HEK293 (cell line): ENCODE measurements around the gene BIRC7.

Experiments used
- CTCF ChIA-PET: fragments of 350-600 bp; formaldehyde crosslinking; extraction: SDS; loops from one replicate; lab custom pipeline; 2021; ENCODE audit warnings: antibody characterized with exemption; lab: Yijun Ruan, JAX
- POLR2A ChIA-PET: fragments of 300-600 bp; formaldehyde crosslinking; extraction: SDS; loops from one replicate; lab custom pipeline; 2020; ENCODE audit warnings: antibody characterized with exemption, inconsistent platforms; lab: Yijun Ruan, JAX
- H3K27ac ChIP-seq: fragments of 200-500 bp; sonication (Bioruptor generic); 2 replicates; pipeline ENCODE4 v1.5.1; 2014; ENCODE audit warnings: low read depth, low read length, control low read depth, inconsistent platforms; ENCODE audit errors: extremely low read depth
- H3K36me3 ChIP-seq, 2 experiments: fragments of 200-500 bp in 1 of 2; sonication (Bioruptor generic) in 1 of 2; 1 replicate in 1 of 2; 2 replicates in 1 of 2; pipeline ENCODE4 v1.5.1; 2014 to 2017; ENCODE audit warnings: inconsistent platforms in 2 of 2, low read length in 2 of 2; ENCODE audit not compliant: control insufficient read depth in 2 of 2, insufficient read depth in 1 of 2
- H3K4me1 ChIP-seq: fragments of 200-500 bp; sonication (Bioruptor generic); 2 replicates; pipeline ENCODE4 v1.5.1; 2014; ENCODE audit warnings: mild to moderate bottlenecking, low read length, inconsistent platforms; ENCODE audit not compliant: control insufficient read depth, insufficient read depth
- H3K4me3 ChIP-seq: 2 replicates; pipeline ENCODE4 v1.5.1; 2011; ENCODE audit warnings: low read depth, mild to moderate bottlenecking, control low read depth, low read length, moderate library complexity
- H3K9me3 ChIP-seq: fragments of 200-500 bp; sonication (Bioruptor generic); 2 replicates; pipeline ENCODE4 v1.5.1; 2014; ENCODE audit warnings: low read depth, low read length, inconsistent platforms; ENCODE audit not compliant: control insufficient read depth, insufficient read depth
- BCL11A ChIP-seq: fragments of 450-650 bp; formaldehyde crosslinking; IDR thresholded peaks from 2 replicates; pipeline ENCODE4 v1.5.1; 2016; ENCODE audit warnings: low read depth, missing biosample characterization, missing genetic modification characterization
- SALL2 ChIP-seq: fragments of 450-650 bp; formaldehyde crosslinking; IDR thresholded peaks from 2 replicates; pipeline ENCODE4 v1.5.0; 2017; ENCODE audit warnings: missing biosample characterization, mild to moderate bottlenecking, missing genetic modification characterization, borderline replicate concordance
- SCRT2 ChIP-seq: fragments of 450-650 bp; formaldehyde crosslinking; IDR thresholded peaks from 2 replicates; pipeline ENCODE4 v1.5.1; 2016; ENCODE audit warnings: missing biosample characterization, missing genetic modification characterization
- SETDB1 ChIP-seq: IDR thresholded peaks from one replicate; pipeline ENCODE4 v1.6.1; 2017; ENCODE audit warnings: mild to moderate bottlenecking, low read length, moderate library complexity, mixed read lengths; ENCODE audit not compliant: insufficient read length
- ZFP37 ChIP-seq: fragments of 450-650 bp; formaldehyde crosslinking; IDR thresholded peaks from 2 replicates; pipeline ENCODE4 v1.5.1; 2016; ENCODE audit warnings: missing biosample characterization, missing genetic modification characterization
- ZFP69B ChIP-seq: fragments of 450-650 bp; formaldehyde crosslinking; IDR thresholded peaks from 2 replicates; pipeline ENCODE4 v1.5.1; 2016; ENCODE audit warnings: missing biosample characterization, missing genetic modification characterization
- ZNF140 ChIP-seq: fragments of 450-650 bp; formaldehyde crosslinking; IDR thresholded peaks from 2 replicates; pipeline ENCODE4 v1.5.1; 2016; ENCODE audit warnings: missing biosample characterization, missing genetic modification characterization
- ZNF16 ChIP-seq: fragments of 450-650 bp; formaldehyde crosslinking; IDR thresholded peaks from 2 replicates; pipeline ENCODE4 v1.5.1; 2016; ENCODE audit warnings: low read depth, missing biosample characterization, missing genetic modification characterization
- ZNF184 ChIP-seq: fragments of 450-650 bp; IDR thresholded peaks from 2 replicates; pipeline ENCODE4 v1.5.1; 2018; ENCODE audit warnings: missing biosample characterization, mild to moderate bottlenecking, missing genetic modification characterization
- ZNF239 ChIP-seq: fragments of 450-650 bp; formaldehyde crosslinking; IDR thresholded peaks from 2 replicates; pipeline ENCODE4 v1.5.1; 2016; ENCODE audit warnings: missing biosample characterization, missing genetic modification characterization
- ZNF521 ChIP-seq: fragments of 450-650 bp; formaldehyde crosslinking; IDR thresholded peaks from 2 replicates; pipeline ENCODE4 v1.5.1; 2017; ENCODE audit warnings: missing biosample characterization, mild to moderate bottlenecking, missing genetic modification characterization
- ZNF623 ChIP-seq: fragments of 450-650 bp; formaldehyde crosslinking; IDR thresholded peaks from 2 replicates; pipeline ENCODE4 v1.5.1; 2016; ENCODE audit warnings: missing biosample characterization, missing genetic modification characterization
- ZNF664 ChIP-seq: fragments of 450-650 bp; formaldehyde crosslinking; IDR thresholded peaks from 2 replicates; pipeline ENCODE4 v1.5.1; 2016; ENCODE audit warnings: missing biosample characterization, missing genetic modification characterization
- ZNF830 ChIP-seq: fragments of 450-650 bp; IDR thresholded peaks from 2 replicates; pipeline ENCODE4 v1.5.0; 2018; ENCODE audit warnings: missing biosample characterization, missing genetic modification characterization, low read depth, mild to moderate bottlenecking, moderate library complexity
- TF ChIP-seq, protein P1 (sequence below): IDR thresholded peaks from 2 replicates; pipeline ENCODE4 v1.6.1; 2011; ENCODE audit warnings: mild to moderate bottlenecking, low read depth, low read length, borderline replicate concordance
- TF ChIP-seq, protein P2 (sequence below): fragments of 450-650 bp; formaldehyde crosslinking; IDR thresholded peaks from 2 replicates; pipeline ENCODE4 v1.5.1; 2016; ENCODE audit warnings: missing biosample characterization, missing genetic modification characterization, low read depth
- TF ChIP-seq, protein P3 (sequence below): fragments of 450-650 bp; formaldehyde crosslinking; IDR thresholded peaks from 2 replicates; pipeline ENCODE4 v1.5.0; 2017; ENCODE audit warnings: missing biosample characterization, missing genetic modification characterization, borderline replicate concordance
- TF ChIP-seq, protein P4 (sequence below): fragments of 450-650 bp; formaldehyde crosslinking; IDR thresholded peaks from 2 replicates; pipeline ENCODE4 v1.5.1; 2017; ENCODE audit warnings: missing biosample characterization, missing genetic modification characterization
- TF ChIP-seq, protein P5 (sequence below): fragments of 450-650 bp; formaldehyde crosslinking; IDR thresholded peaks from 2 replicates; pipeline ENCODE4 v1.5.1; 2016; ENCODE audit warnings: missing biosample characterization, missing genetic modification characterization

BIRC7 gene

GRCh38 chr20:63257629-63258028, 21.9 kb downstream of the BIRC7 start:
- CTCF ChIA-PET = no interaction called here
- Histone ChIP-seq H3K4me1 (no peaks in the 10 kb centered on the region), H3K9me3 (no peaks in the 10 kb centered on the region), H3K36me3 (no peaks in the 10 kb centered on the region)
- TF ChIP-seq, protein P1, sequence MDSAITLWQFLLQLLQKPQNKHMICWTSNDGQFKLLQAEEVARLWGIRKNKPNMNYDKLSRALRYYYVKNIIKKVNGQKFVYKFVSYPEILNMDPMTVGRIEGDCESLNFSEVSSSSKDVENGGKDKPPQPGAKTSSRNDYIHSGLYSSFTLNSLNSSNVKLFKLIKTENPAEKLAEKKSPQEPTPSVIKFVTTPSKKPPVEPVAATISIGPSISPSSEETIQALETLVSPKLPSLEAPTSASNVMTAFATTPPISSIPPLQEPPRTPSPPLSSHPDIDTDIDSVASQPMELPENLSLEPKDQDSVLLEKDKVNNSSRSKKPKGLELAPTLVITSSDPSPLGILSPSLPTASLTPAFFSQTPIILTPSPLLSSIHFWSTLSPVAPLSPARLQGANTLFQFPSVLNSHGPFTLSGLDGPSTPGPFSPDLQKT = no peak
- TF ChIP-seq SETDB1 = no peak
- TF ChIP-seq, protein P2, sequence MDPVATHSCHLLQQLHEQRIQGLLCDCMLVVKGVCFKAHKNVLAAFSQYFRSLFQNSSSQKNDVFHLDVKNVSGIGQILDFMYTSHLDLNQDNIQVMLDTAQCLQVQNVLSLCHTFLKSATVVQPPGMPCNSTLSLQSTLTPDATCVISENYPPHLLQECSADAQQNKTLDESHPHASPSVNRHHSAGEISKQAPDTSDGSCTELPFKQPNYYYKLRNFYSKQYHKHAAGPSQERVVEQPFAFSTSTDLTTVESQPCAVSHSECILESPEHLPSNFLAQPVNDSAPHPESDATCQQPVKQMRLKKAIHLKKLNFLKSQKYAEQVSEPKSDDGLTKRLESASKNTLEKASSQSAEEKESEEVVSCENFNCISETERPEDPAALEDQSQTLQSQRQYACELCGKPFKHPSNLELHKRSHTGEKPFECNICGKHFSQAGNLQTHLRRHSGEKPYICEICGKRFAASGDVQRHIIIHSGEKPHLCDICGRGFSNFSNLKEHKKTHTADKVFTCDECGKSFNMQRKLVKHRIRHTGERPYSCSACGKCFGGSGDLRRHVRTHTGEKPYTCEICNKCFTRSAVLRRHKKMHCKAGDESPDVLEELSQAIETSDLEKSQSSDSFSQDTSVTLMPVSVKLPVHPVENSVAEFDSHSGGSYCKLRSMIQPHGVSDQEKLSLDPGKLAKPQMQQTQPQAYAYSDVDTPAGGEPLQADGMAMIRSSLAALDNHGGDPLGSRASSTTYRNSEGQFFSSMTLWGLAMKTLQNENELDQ = no peak
- no peak for TF ChIP-seq ZNF830 (tag by site-specific recombination)
- TF ChIP-seq ZNF521 (tag by site-specific recombination) = no peak
- no peak for TF ChIP-seq ZFP37 (tag by site-specific recombination)
- TF ChIP-seq, protein P3, sequence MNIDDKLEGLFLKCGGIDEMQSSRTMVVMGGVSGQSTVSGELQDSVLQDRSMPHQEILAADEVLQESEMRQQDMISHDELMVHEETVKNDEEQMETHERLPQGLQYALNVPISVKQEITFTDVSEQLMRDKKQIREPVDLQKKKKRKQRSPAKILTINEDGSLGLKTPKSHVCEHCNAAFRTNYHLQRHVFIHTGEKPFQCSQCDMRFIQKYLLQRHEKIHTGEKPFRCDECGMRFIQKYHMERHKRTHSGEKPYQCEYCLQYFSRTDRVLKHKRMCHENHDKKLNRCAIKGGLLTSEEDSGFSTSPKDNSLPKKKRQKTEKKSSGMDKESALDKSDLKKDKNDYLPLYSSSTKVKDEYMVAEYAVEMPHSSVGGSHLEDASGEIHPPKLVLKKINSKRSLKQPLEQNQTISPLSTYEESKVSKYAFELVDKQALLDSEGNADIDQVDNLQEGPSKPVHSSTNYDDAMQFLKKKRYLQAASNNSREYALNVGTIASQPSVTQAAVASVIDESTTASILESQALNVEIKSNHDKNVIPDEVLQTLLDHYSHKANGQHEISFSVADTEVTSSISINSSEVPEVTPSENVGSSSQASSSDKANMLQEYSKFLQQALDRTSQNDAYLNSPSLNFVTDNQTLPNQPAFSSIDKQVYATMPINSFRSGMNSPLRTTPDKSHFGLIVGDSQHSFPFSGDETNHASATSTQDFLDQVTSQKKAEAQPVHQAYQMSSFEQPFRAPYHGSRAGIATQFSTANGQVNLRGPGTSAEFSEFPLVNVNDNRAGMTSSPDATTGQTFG (tag by site-specific recombination) = no peak
- no peak for TF ChIP-seq ZNF140 (tag by site-specific recombination)
- TF ChIP-seq ZNF16 = no peak
- TF ChIP-seq, protein P4, sequence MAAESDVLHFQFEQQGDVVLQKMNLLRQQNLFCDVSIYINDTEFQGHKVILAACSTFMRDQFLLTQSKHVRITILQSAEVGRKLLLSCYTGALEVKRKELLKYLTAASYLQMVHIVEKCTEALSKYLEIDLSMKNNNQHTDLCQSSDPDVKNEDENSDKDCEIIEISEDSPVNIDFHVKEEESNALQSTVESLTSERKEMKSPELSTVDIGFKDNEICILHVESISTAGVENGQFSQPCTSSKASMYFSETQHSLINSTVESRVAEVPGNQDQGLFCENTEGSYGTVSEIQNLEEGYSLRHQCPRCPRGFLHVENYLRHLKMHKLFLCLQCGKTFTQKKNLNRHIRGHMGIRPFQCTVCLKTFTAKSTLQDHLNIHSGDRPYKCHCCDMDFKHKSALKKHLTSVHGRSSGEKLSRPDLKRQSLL (tag by site-specific recombination) = no peak
- no peak for TF ChIP-seq BCL11A (tag by site-specific recombination)
- no peak for TF ChIP-seq ZNF239
- TF ChIP-seq ZNF184 (tag by site-specific recombination) = no peak
- TF ChIP-seq, protein P5, sequence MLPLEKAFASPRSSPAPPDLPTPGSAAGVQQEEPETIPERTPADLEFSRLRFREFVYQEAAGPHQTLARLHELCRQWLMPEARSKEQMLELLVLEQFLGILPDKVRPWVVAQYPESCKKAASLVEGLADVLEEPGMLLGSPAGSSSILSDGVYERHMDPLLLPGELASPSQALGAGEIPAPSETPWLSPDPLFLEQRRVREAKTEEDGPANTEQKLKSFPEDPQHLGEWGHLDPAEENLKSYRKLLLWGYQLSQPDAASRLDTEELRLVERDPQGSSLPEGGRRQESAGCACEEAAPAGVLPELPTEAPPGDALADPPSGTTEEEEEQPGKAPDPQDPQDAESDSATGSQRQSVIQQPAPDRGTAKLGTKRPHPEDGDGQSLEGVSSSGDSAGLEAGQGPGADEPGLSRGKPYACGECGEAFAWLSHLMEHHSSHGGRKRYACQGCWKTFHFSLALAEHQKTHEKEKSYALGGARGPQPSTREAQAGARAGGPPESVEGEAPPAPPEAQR = no peak
- TF ChIP-seq ZFP69B = no peak
- TF ChIP-seq SCRT2 (tag by site-specific recombination) = no peak
- no peak for TF ChIP-seq ZNF664 (tag by site-specific recombination)
- TF ChIP-seq ZNF623 = no peak
- no peak for TF ChIP-seq SALL2 (tag by site-specific recombination)
- TF ChIP-seq, all 188 proteins: peak for 0
- POLR2A ChIA-PET = no interaction called here
- Histone ChIP-seq H3K4me3 (no peak overlapping the region), H3K27ac (no peak overlapping the region)
